Activated T-cell treated with anti-CD3 and anti-CD28 coated beads, Interleukin-2, amount 50 U/mL, for 4 hours (primary cell): ENCODE data around the gene C8G. TPM values are rescaled to one million over a fixed set of nuclear protein-coding genes. Genes with fewer than 3 reads are reported as not detected.

ENCODE experiments used
- ATAC-seq, 2 donors: fragments of 200-7000 bp; cut with Tn5 transposase; one replicate each; pipeline ENCODE4 v1.10.0; 2021
- DNase-seq: peaks from one replicate; pipeline ENCODE4 v3.0.0-alpha.2; 2020
- H3K27me3 Mint-ChIP-seq: one replicate; pipeline ENCODE4 v1.8.0; 2021; ENCODE audit warnings: low read depth, mixed read lengths
- H3K36me3 Mint-ChIP-seq: one replicate; pipeline ENCODE4 v1.8.0; 2022; ENCODE audit warnings: mixed read lengths; ENCODE audit not compliant: insufficient read depth
- H3K4me1 Mint-ChIP-seq: one replicate; pipeline ENCODE4 v1.8.0; 2021; ENCODE audit warnings: low read depth, mixed read lengths
- H3K4me3 Mint-ChIP-seq: one replicate; pipeline ENCODE4 v1.8.0; 2021; ENCODE audit warnings: mild to moderate bottlenecking, moderate library complexity, mixed read lengths
- H3K9me3 Mint-ChIP-seq: one replicate; pipeline ENCODE4 v1.8.0; 2021; ENCODE audit warnings: mixed read lengths
- total RNA-seq, 3 donors: library from RNA; stranded (reverse); gene quantifications; one replicate each; pipeline ENCODE4 v1.2.1, GENCODE V29; 2021

The C8G gene
- total RNA-seq, 3 donors from 2014 or later, result 0.94 to 1.4 (median 1.2) TPM

- DNase-seq (no peak), ATAC-seq (no peak)
- H3K4me1 Mint-ChIP-seq, result peaks cover 5% of the 10 kb centered on the region
- H3K27me3 Mint-ChIP-seq, result no peaks in the 10 kb centered on the region
- peak overlapping the region; percentile 77 for H3K4me3 Mint-ChIP-seq
- no peaks in the 10 kb centered on the region for H3K9me3 Mint-ChIP-seq
- H3K36me3 Mint-ChIP-seq, result peaks cover 22% of the 10 kb centered on the region
Measured at GRCh38 chr9:136942112-136942880, 2.7 kb upstream of the C8G start.

GRCh38 chr9:136942881-136943230, 2.2 kb upstream of the C8G start:
- ATAC-seq, result no peak
- Mint-ChIP-seq H3K4me1 (peaks cover 5% of the 10 kb centered on the region), H3K9me3 (no peaks in the 10 kb centered on the region), H3K27me3 (no peaks in the 10 kb centered on the region), H3K36me3 (peaks cover 16% of the 10 kb centered on the region), H3K4me3 (peak overlapping the region; percentile 77)
- DNase-seq, result no peak

GRCh38 chr9:136943291-136944211, 1.5 kb upstream of the C8G start:
- Mint-ChIP-seq H3K27me3 (no peaks in the 10 kb centered on the region), H3K4me1 (peaks cover 7% of the 10 kb centered on the region), H3K4me3 (peak overlapping the region; percentile 80), H3K36me3 (peaks cover 15% of the 10 kb centered on the region), H3K9me3 (no peaks in the 10 kb centered on the region)
- ATAC-seq (peak; percentile 29 to 41), DNase-seq (no peak)

- Mint-ChIP-seq H3K9me3 (no peaks in the 10 kb centered on the region), H3K4me3 (peak overlapping the region; percentile 80), H3K27me3 (no peaks in the 10 kb centered on the region), H3K4me1 (peaks cover 7% of the 10 kb centered on the region), H3K36me3 (peaks cover 11% of the 10 kb centered on the region)
- DNase-seq (no peak), ATAC-seq (peak; percentile 59)
Measured at GRCh38 chr9:136944212-136944518, 878 bp upstream of the C8G start.

GRCh38 chr9:136945333-136946227, 537 bp downstream of the C8G start:
- no peaks in the 10 kb centered on the region for H3K27me3 Mint-ChIP-seq
- DNase-seq (no peak), ATAC-seq (no peak)
- peaks cover 7% of the 10 kb centered on the region for H3K36me3 Mint-ChIP-seq
- peak overlapping the region; percentile 69 for H3K4me3 Mint-ChIP-seq
- peaks cover 9% of the 10 kb centered on the region for H3K4me1 Mint-ChIP-seq
- H3K9me3 Mint-ChIP-seq, result no peaks in the 10 kb centered on the region

- peaks cover 9% of the 10 kb centered on the region for H3K4me1 Mint-ChIP-seq
- H3K9me3 Mint-ChIP-seq, result no peaks in the 10 kb centered on the region
- H3K4me3 Mint-ChIP-seq, result no peak overlapping the region
- no peak for DNase-seq
- H3K27me3 Mint-ChIP-seq, result no peaks in the 10 kb centered on the region
- ATAC-seq, result no peak
- H3K36me3 Mint-ChIP-seq, result peaks cover 4% of the 10 kb centered on the region
Measured at GRCh38 chr9:136946228-136947027, 1.4 kb downstream of the C8G start.

GRCh38 chr9:136947028-136947891, 2.2 kb downstream of the C8G start:
- peaks cover 7% of the 10 kb centered on the region for H3K4me1 Mint-ChIP-seq
- ATAC-seq (no peak), DNase-seq (no peak)
- H3K4me3 Mint-ChIP-seq, result no peak overlapping the region
- H3K36me3 Mint-ChIP-seq, result no peaks in the 10 kb centered on the region
- no peaks in the 10 kb centered on the region for H3K27me3 Mint-ChIP-seq
- H3K9me3 Mint-ChIP-seq, result no peaks in the 10 kb centered on the region

- peak overlapping the region; percentile 80 for H3K4me3 Mint-ChIP-seq
Measured at GRCh38 chr9:136947955-136948510, 3.0 kb downstream of the C8G start.

GRCh38 chr9:136949239-136949816, 4.3 kb downstream of the C8G start:
- Mint-ChIP-seq H3K27me3 (no peaks in the 10 kb centered on the region), H3K36me3 (no peaks in the 10 kb centered on the region), H3K4me1 (peaks cover 7% of the 10 kb centered on the region), H3K4me3 (peak overlapping the region; percentile 80), H3K9me3 (no peaks in the 10 kb centered on the region)
- DNase-seq (no peak), ATAC-seq (peak in 1 of 2 donors; percentile 2)

More at GRCh38 chr9:136947955-136948510, 3.0 kb downstream of the C8G start:
- Mint-ChIP-seq H3K27me3 (no peaks in the 10 kb centered on the region), H3K36me3 (no peaks in the 10 kb centered on the region), H3K4me1 (peaks cover 7% of the 10 kb centered on the region), H3K9me3 (no peaks in the 10 kb centered on the region)
- no peak for ATAC-seq
- no peak for DNase-seq

GRCh38 chr9:136949817-136950655, 5.0 kb downstream of the C8G start:
- ATAC-seq (peak; percentile 96 to 98), DNase-seq (peak; percentile 96)
- H3K4me3 Mint-ChIP-seq, result peak overlapping the region; percentile 80
- no peaks in the 10 kb centered on the region for H3K36me3 Mint-ChIP-seq
- no peaks in the 10 kb centered on the region for H3K9me3 Mint-ChIP-seq
- H3K4me1 Mint-ChIP-seq, result peaks cover 4% of the 10 kb centered on the region
- no peaks in the 10 kb centered on the region for H3K27me3 Mint-ChIP-seq

GRCh38 chr9:136950656-136951276, 5.7 kb downstream of the C8G start:
- H3K9me3 Mint-ChIP-seq, result no peaks in the 10 kb centered on the region
- ATAC-seq, result no peak
- H3K4me1 Mint-ChIP-seq, result peaks cover 4% of the 10 kb centered on the region
- H3K36me3 Mint-ChIP-seq, result no peaks in the 10 kb centered on the region
- H3K4me3 Mint-ChIP-seq, result peak overlapping the region; percentile 77
- no peaks in the 10 kb centered on the region for H3K27me3 Mint-ChIP-seq
- DNase-seq, result no peak
